Colonic mucosa (tissue), 4 donors: ENCODE data around the gene CDKAL1. TPM values are rescaled to one million over a fixed set of nuclear protein-coding genes. Genes with fewer than 3 reads are reported as not detected.

Source experiments
- DNase-seq: peaks from one replicate; pipeline ENCODE4 v3.0.0-alpha.2; 2020
- H3K27ac ChIP-seq: fragments of 200-600 bp; one replicate; pipeline ENCODE4 v1.8.0; 2021
- H3K27me3 ChIP-seq: fragments of 200-600 bp; one replicate; pipeline ENCODE4 v1.8.0; 2021
- H3K36me3 ChIP-seq: fragments of 200-600 bp; one replicate; pipeline ENCODE4 v1.8.0; 2021
- H3K4me1 ChIP-seq: fragments of 200-600 bp; one replicate; pipeline ENCODE4 v1.8.0; 2021; ENCODE audit warnings: mild to moderate bottlenecking
- H3K4me3 ChIP-seq: fragments of 200-600 bp; one replicate; pipeline ENCODE4 v1.8.0; 2021
- H3K9ac ChIP-seq, 2 donors: one replicate each; pipeline ENCODE4 v1.7.0; 2013; ENCODE audit warnings: control low read depth in 2 of 2, low read depth in 2 of 2, low read length in 2 of 2
- H3K9me3 ChIP-seq: fragments of 200-600 bp; one replicate; pipeline ENCODE4 v1.8.0; 2021
- intact Hi-C: fragments of 100-400 bp; cut with DNase I; formaldehyde crosslinking; loops from one replicate; pipeline ENCODE4 v1.14.1; 2022
- total RNA-seq, 2 donors: library from RNA; stranded (reverse); fragmentation: NEBNext Ultra II Directional in 1 of 2; extraction: Animal tissue kit (Norgen Biotek cat#: 25700) in 1 of 2; gene quantifications; one replicate each; pipeline ENCODE4 v1.2.1, GENCODE V29; 2021
- TF ChIP-seq, protein P1 (sequence below): fragments of 200-600 bp; IDR thresholded peaks from one replicate; pipeline ENCODE4 v1.8.0; 2022; ENCODE audit warnings: antibody characterized with exemption, mild to moderate bottlenecking
- donor health status: healthy.
- donor health status: DM: no; HTN: no; CAD: no.
- donor health status: DM: no; HTN: no; CAD: no.

CDKAL1 gene
- total RNA-seq, 2 donors from 2014 or later = 13.8 to 14.2 TPM

DNA sequence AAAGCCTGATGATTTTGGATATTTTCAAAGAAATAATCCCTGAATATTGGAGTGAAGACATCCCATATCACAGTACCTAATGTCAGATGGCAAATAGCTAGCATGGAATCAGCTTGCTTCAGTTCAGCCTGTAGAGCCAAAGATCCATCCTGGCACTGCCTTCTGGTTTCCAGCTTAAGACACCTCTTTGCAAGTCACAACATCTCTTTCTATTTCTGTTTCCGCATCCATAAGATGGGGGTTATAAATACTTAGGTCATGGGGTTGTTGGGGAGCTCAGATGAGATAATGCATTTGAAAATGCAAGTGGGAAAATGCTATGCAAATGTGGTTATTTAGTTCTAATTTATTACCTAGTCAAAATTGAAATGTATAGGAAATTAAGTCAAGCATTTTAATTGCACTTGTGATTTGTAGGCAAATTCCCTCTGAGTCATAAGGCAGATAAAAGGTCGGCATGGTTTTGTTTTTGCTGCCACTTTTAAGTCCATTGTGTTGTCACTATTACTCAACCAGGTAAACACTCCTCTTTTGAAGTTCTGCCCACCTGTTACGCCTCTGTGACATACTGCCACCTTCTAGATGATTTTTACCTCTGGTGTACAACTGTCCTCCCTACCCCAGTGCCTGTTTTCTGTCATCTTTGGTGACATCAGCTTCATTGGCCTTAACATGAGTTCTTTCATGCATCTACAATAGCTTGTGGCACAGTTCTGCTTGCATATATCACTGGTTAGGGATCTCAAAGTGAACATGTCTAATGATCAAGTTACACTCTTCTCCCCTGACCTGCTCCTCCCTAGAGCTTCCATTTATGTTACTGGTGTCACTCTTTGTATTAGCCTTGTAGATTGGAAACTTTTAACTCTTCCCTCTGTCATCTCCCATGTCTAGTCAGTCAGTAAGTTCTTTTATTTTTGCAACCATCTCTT is 96.6 kb downstream of the CDKAL1 start:
- Histone ChIP-seq H3K9me3 (no peaks in the 10 kb centered on the region), H3K4me3 (no peak overlapping the region), H3K9ac (no peak overlapping the region), H3K4me1 (no peaks in the 10 kb centered on the region), H3K27me3 (no peaks in the 10 kb centered on the region), H3K27ac (no peak overlapping the region), H3K36me3 (no peaks in the 10 kb centered on the region)
- intact Hi-C loops = no loop called here
- no peak for DNase-seq
- TF ChIP-seq, protein P1, sequence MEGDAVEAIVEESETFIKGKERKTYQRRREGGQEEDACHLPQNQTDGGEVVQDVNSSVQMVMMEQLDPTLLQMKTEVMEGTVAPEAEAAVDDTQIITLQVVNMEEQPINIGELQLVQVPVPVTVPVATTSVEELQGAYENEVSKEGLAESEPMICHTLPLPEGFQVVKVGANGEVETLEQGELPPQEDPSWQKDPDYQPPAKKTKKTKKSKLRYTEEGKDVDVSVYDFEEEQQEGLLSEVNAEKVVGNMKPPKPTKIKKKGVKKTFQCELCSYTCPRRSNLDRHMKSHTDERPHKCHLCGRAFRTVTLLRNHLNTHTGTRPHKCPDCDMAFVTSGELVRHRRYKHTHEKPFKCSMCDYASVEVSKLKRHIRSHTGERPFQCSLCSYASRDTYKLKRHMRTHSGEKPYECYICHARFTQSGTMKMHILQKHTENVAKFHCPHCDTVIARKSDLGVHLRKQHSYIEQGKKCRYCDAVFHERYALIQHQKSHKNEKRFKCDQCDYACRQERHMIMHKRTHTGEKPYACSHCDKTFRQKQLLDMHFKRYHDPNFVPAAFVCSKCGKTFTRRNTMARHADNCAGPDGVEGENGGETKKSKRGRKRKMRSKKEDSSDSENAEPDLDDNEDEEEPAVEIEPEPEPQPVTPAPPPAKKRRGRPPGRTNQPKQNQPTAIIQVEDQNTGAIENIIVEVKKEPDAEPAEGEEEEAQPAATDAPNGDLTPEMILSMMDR = no peak

DNA sequence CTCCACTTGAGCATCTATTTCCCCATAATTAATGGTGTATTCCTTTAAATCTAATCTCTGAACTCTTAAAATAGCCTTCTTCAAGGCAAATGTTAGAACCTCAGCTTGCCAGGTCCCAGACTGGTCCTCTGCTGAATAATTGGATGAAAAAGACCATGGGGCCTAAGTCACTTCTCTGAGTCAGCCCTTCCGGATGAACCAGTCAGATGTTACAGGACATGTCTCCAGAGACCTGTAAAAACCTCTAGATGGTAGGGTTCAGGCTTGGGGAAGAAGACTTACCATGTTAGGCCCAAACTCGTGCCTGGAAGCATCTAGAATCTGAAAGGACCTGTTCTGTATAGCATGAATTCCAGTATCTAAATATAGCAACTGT is 97.3 kb downstream of the CDKAL1 start:
- no peaks in the 10 kb centered on the region for H3K9me3 ChIP-seq
- no peak for DNase-seq
- H3K36me3 ChIP-seq = no peaks in the 10 kb centered on the region
- no peak overlapping the region for H3K4me3 ChIP-seq
- H3K27me3 ChIP-seq = no peaks in the 10 kb centered on the region
- no peak overlapping the region for H3K27ac ChIP-seq
- no peaks in the 10 kb centered on the region for H3K4me1 ChIP-seq
- no peak overlapping the region for H3K9ac ChIP-seq
- TF ChIP-seq, protein P1 = no peak
- intact Hi-C loops = no loop called here

DNA sequence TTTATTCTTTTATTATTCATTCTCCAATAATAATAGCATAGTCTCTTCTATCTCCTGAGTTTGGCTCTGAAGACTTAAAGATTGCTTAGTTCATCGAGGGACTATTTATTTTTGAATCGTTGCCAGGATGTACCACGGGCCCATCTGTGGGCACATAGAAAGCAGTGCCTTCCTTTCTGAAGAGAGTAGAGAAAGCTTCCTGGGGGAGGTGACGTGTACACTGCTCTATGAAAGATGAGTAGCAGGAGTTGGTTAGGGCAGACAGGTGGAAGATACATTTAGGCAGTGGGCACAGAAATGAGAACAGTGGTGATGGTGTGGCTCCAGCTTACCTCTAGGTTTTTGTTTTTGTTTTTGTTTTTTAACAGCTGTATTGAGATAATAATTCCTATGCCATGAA is 98.4 kb downstream of the CDKAL1 start:
- TF ChIP-seq, protein P1 = no peak
- no peaks in the 10 kb centered on the region for H3K9me3 ChIP-seq
- H3K36me3 ChIP-seq = no peaks in the 10 kb centered on the region
- intact Hi-C loops = no loop called here
- no peaks in the 10 kb centered on the region for H3K27me3 ChIP-seq
- no peak overlapping the region for H3K9ac ChIP-seq
- DNase-seq = no peak
- H3K4me3 ChIP-seq = no peak overlapping the region
- H3K27ac ChIP-seq = no peak overlapping the region
- no peaks in the 10 kb centered on the region for H3K4me1 ChIP-seq

DNA sequence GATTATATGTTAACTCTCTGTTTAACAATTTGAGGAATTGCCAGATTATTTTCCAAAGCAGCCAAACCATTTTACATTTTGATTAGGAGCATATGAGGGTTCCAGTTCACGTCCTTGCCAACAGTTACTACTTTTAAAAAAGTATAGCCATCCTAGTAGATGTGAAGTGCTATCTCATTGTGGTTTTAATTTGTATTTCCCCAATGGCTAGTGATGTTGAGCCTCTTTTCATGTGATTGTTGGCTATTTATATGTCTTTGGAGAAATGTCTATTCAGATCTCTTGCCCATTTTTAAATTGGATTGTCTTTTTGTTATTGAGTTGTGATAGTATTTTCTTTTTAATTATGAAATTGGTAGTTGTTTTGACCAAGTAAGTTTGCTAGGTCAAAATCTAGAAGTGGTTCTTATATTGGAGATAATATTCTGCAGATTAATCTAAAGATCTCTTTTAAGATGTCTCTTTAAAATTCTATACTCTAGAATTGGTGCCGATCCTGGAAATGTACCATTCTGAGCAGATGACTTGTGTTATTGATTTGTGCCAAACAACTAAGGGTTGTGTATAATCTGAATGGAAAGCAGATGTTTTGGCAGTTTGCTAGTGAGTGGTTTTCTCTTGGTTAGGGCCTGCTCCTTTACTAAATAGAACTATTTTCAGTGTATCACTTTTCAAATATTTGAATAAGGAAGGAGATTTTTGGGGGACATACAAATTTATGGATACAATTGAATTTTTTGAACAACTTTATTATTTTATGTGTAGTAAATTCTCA is 99.5 kb downstream of the CDKAL1 start:
- TF ChIP-seq, protein P1 = no peak
- H3K9ac ChIP-seq = no peak overlapping the region

DNA sequence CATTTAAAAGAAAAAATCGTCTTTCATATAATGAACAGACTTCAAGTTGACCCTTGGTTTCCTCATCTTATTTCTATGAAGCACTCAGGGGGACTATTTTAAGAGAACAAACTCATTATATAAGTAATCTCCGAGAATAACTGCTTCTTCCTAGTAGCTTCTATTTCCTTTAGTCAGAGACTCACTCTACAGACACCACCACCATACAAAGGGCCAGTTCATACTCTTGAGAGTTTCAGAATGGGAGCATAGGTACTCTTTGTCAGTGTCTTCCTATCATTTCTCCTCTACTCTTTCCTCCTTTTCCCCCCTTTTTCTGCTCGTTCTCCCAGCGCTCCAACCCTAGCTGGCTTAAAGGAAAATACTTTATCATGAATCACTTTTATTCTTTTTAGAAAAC is 104.9 kb downstream of the CDKAL1 start:
- Histone ChIP-seq H3K9me3 (no peaks in the 10 kb centered on the region), H3K4me1 (no peaks in the 10 kb centered on the region), H3K27ac (no peak overlapping the region), H3K4me3 (no peak overlapping the region), H3K27me3 (no peaks in the 10 kb centered on the region), H3K9ac (no peak overlapping the region), H3K36me3 (no peaks in the 10 kb centered on the region)
- TF ChIP-seq, protein P1 = no peak
- intact Hi-C loops = no loop called here
- DNase-seq = no peak

More for the DNA sequence above, 99.5 kb downstream of the CDKAL1 start:
- Histone ChIP-seq H3K27me3 (no peaks in the 10 kb centered on the region), H3K36me3 (no peaks in the 10 kb centered on the region), H3K9me3 (no peaks in the 10 kb centered on the region), H3K27ac (no peak overlapping the region), H3K4me3 (no peak overlapping the region), H3K4me1 (no peaks in the 10 kb centered on the region)
- DNase-seq = no peak
- intact Hi-C loops = no loop called here
